ENCODE measurements around the gene STX12. TPM values are rescaled to one million over a fixed set of nuclear protein-coding genes. Genes with fewer than 3 reads are reported as not detected.

Gene STX12
- total and polyA plus RNA-seq, 2 of the 4 experiments (the other 2 are of a cell fraction), result 28.6 to 54.8 TPM

DNA sequence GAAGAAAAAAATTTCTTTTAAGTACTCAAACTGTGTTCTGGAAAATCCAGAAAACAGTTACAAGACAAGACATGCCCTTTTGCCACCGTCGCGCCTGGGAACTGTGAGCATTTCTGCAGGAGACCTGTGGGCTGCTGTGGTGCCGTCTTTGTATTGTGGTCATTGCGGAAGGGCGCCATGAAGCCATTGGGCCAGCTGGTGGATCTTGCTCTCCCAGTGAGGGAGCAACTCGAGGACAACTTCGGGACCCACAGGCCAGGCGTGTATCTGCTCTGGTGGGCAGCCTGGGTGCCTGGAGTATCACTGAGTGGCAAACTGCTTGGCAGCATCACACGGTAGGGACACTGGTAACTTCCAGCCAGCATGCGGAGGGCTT lies 95.5 kb downstream of the STX12 start:
- Histone ChIP-seq H3K4me3 (ENCODE audit: insufficient read depth, low read depth, low read length) (no peak overlapping the region), H3K4ac (ENCODE audit: low read depth, low read length) (no peak overlapping the region), H2BK20ac (ENCODE audit: low read depth, low read length) (no peak overlapping the region), H3K9me3 (ENCODE audit: control insufficient read depth, insufficient read depth, low read length) (no peaks in the 10 kb centered on the region), H3K79me1 (ENCODE audit: low read depth in 1 of 2, low read length in 2 of 2) (peaks cover 0 to 6% of the 10 kb centered on the region in 2 experiments; a peak in 1 of 4 replicates), H3K27me3 (ENCODE audit: control insufficient read depth, insufficient read depth, low read length) (no peaks in the 10 kb centered on the region), H4K5ac (ENCODE audit: low read depth, low read length) (no peak overlapping the region), H3K14ac (replicated peaks; ENCODE audit: low read depth, low read length) (no peak overlapping the region), H4K91ac (ENCODE audit: insufficient read depth, low read depth, low read length) (no peak overlapping the region), H2BK5ac (ENCODE audit: low read depth, low read length, poor library complexity, severe bottlenecking) (no peak overlapping the region), H2BK15ac (ENCODE audit: low read depth, low read length) (no peak overlapping the region), H4K8ac (ENCODE audit: low read depth in 2 of 2, low read length in 2 of 2) (no peak overlapping the region), H3K4me2 (ENCODE audit: low read depth, low read length) (no peak overlapping the region), H3K9ac (ENCODE audit: low read depth, low read length) (no peak overlapping the region), H3K36me3 (ENCODE audit: control insufficient read depth, insufficient read depth, low read length) (no peaks in the 10 kb centered on the region), H3K4me1 (ENCODE audit: control insufficient read depth, insufficient read depth, low read length) (peaks cover 9% of the 10 kb centered on the region), H2AK5ac (ENCODE audit: low read depth, low read length) (no peak overlapping the region), H2BK120ac (ENCODE audit: low read depth, low read length) (no peak overlapping the region), H3K56ac (ENCODE audit: extremely low read depth, insufficient read depth, low read length) (no peak overlapping the region), H2AK9ac (replicated peaks; ENCODE audit: low read depth, low read length, poor library complexity) (no peak overlapping the region), H3K23ac (ENCODE audit: low read depth, low read length) (no peak overlapping the region), H3K9me1 (ENCODE audit: insufficient read depth, low read length) (peaks cover 7% of the 10 kb centered on the region; the same call in 1 of the 2 replicates), H4K20me1 (ENCODE audit: insufficient read depth, low read length) (no peaks in the 10 kb centered on the region), H3K27ac (ENCODE audit: insufficient read depth, low read length) (no peak overlapping the region), H2AFZ (replicated peaks; ENCODE audit: low read length, poor library complexity) (peak overlapping the region; percentile 64), H3K18ac (ENCODE audit: low read depth, low read length) (no peak overlapping the region)
- BruUV-seq (replicated peaks), result no TSS peak
- no peak for TF ChIP-seq CHD1 (IDR thresholded peaks at IDR 0.05; ENCODE audit: low read depth, low read length)
- 82% methylated on average over 7 of the region's 11 CpGs; no CpG with 5 or more reads in 1 of the 2 experiments for WGBS, 2 experiments (ENCODE audit: extremely low coverage in 2 of 2, insufficient read length in 1 of 2)
- dilution Hi-C loops (cut with HindIII; ENCODE audit: low sequenced_read_pairs, unreplicated experiment), result no loop called here
- CTCF ChIA-PET, result no interaction called here
- POLR2A ChIA-PET (ENCODE audit: unreplicated experiment), result no interaction called here
- intact Hi-C loops (cut with micrococcal nuclease), result no loop called here
- DNase-seq (no peak), ATAC-seq (ENCODE audit: low read depth) (no peak)
- in situ Hi-C loops (cut with MboI; ENCODE audit: low sequenced_read_pairs), result loop anchor here (25.0 kb wide), 1 partner anchor 344 kb away; no protein-coding TSS in a partner anchor

Measured in IMR-90 (cell line).